Peyer's patch (tissue), 4 donors: Measurements from ENCODE around the gene SEC14L2. TPM values are rescaled to one million over a fixed set of nuclear protein-coding genes. Genes with fewer than 3 reads are reported as not detected.
A peak's percentile ranks its signal among the peaks of the same experiment; 100 is the strongest.

Source experiments
- DNase-seq, 3 donors: peaks; one replicate each; pipeline ENCODE4 v3.0.0-alpha.2; 2017 to 2019
- H3K27ac ChIP-seq, 4 donors: fragments of 200-600 bp; sonication (generic); one replicate each; pipeline ENCODE4 v1.5.1; 2016 to 2019
- H3K27me3 ChIP-seq, 2 donors: fragments of 200-600 bp; sonication (generic); one replicate each; pipeline ENCODE4 v1.5.1; 2019
- H3K36me3 ChIP-seq, 3 donors: fragments of 200-600 bp; sonication (generic); one replicate each; pipeline ENCODE4 v1.5.1; 2016 to 2019
- H3K4me1 ChIP-seq, 4 donors: fragments of 200-600 bp; sonication (generic); one replicate each; pipeline ENCODE4 v1.5.1; 2016 to 2019
- H3K4me3 ChIP-seq, 4 donors: fragments of 200-600 bp; sonication (generic); 1 replicate in 3 of 4; 2 replicates in 1 of 4; pipeline ENCODE4 v1.5.1; 2016 to 2019; ENCODE audit warnings: mild to moderate bottlenecking in 1 of 4
- H3K9me3 ChIP-seq, 4 donors: fragments of 200-600 bp; sonication (generic); one replicate each; pipeline ENCODE4 v1.5.1; 2016 to 2019; ENCODE audit warnings: mild to moderate bottlenecking in 1 of 4
- CTCF ChIP-seq, 6 experiments: fragments of 450-650 bp in 4 of 6; fragments of 200-600 bp in 2 of 6; sonication (generic) in 1 of 6; IDR thresholded peaks; one replicate each; pipeline ENCODE4 v1.5.1; 2017 to 2019; ENCODE audit warnings: antibody characterized with exemption in 6 of 6, mild to moderate bottlenecking in 3 of 6, moderate library complexity in 1 of 6
- POLR2A ChIP-seq, 2 donors: fragments of 450-650 bp; IDR thresholded peaks; one replicate each; pipeline ENCODE4 v1.5.1; 2017; ENCODE audit warnings: antibody characterized with exemption in 2 of 2, mild to moderate bottlenecking in 2 of 2, moderate library complexity in 2 of 2
- total RNA-seq, 4 donors: library from RNA; depleted of rRNA; stranded (reverse); fragments of >200 nt; gene quantifications; one replicate each; pipeline ENCODE4 v1.1.0, GENCODE V29; 2016

SEC14L2 gene
- total RNA-seq, 4 donors from 2014 or later, result 3.3 to 53.6 (median 34.6) TPM

GRCh38 chr22:30432520-30432919 is 35.7 kb downstream of the SEC14L2 start:
- DNase-seq, result no peak
- TF ChIP-seq POLR2A (IDR thresholded peaks at IDR 0.05), result no peak
- TF ChIP-seq CTCF (IDR thresholded peaks at IDR 0.05), result no peak
- peaks cover 0 to 5% (median 0%) of the 10 kb centered on the region in 4 donors for H3K4me1 ChIP-seq

GRCh38 chr22:30433227-30433626 is 36.4 kb downstream of the SEC14L2 start:
- TF ChIP-seq POLR2A (IDR thresholded peaks at IDR 0.05) (no peak), CTCF (IDR thresholded peaks at IDR 0.05) (no peak)
- Histone ChIP-seq H3K4me1 (peaks cover 0 to 5% (median 0%) of the 10 kb centered on the region in 4 donors), H3K27ac (no peak overlapping the region), H3K9me3 (peaks cover 0 to 3% (median 0%) of the 10 kb centered on the region in 4 donors), H3K36me3 (peaks cover 0 to 4% (median 0%) of the 10 kb centered on the region in 3 donors), H3K4me3 (no peak overlapping the region), H3K27me3 (no peaks in the 10 kb centered on the region)
- no peak for DNase-seq

More at GRCh38 chr22:30432520-30432919, 35.7 kb downstream of the SEC14L2 start:
- no peak overlapping the region for H3K27ac ChIP-seq
- no peak overlapping the region for H3K4me3 ChIP-seq
- H3K27me3 ChIP-seq, result no peaks in the 10 kb centered on the region
- H3K36me3 ChIP-seq, result peaks cover 0 to 4% (median 0%) of the 10 kb centered on the region in 3 donors
- H3K9me3 ChIP-seq, result peaks cover 0 to 3% (median 0%) of the 10 kb centered on the region in 4 donors

- TF ChIP-seq CTCF (IDR thresholded peaks at IDR 0.05) (no peak), POLR2A (IDR thresholded peaks at IDR 0.05) (no peak)
- no peaks in the 10 kb centered on the region for H3K36me3 ChIP-seq
- H3K4me1 ChIP-seq, result peaks cover 0 to 5% (median 0%) of the 10 kb centered on the region in 4 donors
- no peaks in the 10 kb centered on the region for H3K27me3 ChIP-seq
- no peak overlapping the region for H3K4me3 ChIP-seq
- no peak overlapping the region for H3K27ac ChIP-seq
- H3K9me3 ChIP-seq, result peaks cover 0 to 3% (median 0%) of the 10 kb centered on the region in 4 donors
- DNase-seq, result no peak
Observed at GRCh38 chr22:30433773-30434172, 37.0 kb downstream of the SEC14L2 start.

- TF ChIP-seq POLR2A (IDR thresholded peaks at IDR 0.05) (no peak), CTCF (IDR thresholded peaks at IDR 0.05) (no peak)
- peak overlapping the region in 2 of 4 donors; percentile 43 to 61 for H3K27ac ChIP-seq
- H3K27me3 ChIP-seq, result no peaks in the 10 kb centered on the region
- DNase-seq, result no peak
- peaks cover 0 to 5% (median 0%) of the 10 kb centered on the region in 4 donors for H3K4me1 ChIP-seq
- H3K9me3 ChIP-seq, result peaks cover 0 to 3% (median 0%) of the 10 kb centered on the region in 4 donors
- no peaks in the 10 kb centered on the region for H3K36me3 ChIP-seq
- no peak overlapping the region for H3K4me3 ChIP-seq
Observed at GRCh38 chr22:30434843-30435242, 38.0 kb downstream of the SEC14L2 start.

- peak overlapping the region; percentile 32 to 61 (median 52) for H3K27ac ChIP-seq
- no peaks in the 10 kb centered on the region for H3K27me3 ChIP-seq
- DNase-seq, result peak in 2 of 3 donors; percentile 80 to 93
- TF ChIP-seq POLR2A (IDR thresholded peaks at IDR 0.05), result no peak
- TF ChIP-seq CTCF (IDR thresholded peaks at IDR 0.05), result peak in 4 of 6 experiments; percentile 28 to 36 (median 32)
- H3K4me3 ChIP-seq, result peak overlapping the region in 1 of 4 donors; percentile 2
- H3K4me1 ChIP-seq, result peaks cover 0 to 5% (median 0%) of the 10 kb centered on the region in 4 donors
- peaks cover 0 to 3% (median 0%) of the 10 kb centered on the region in 4 donors for H3K9me3 ChIP-seq
- no peaks in the 10 kb centered on the region for H3K36me3 ChIP-seq
Observed at GRCh38 chr22:30435674-30436126, 38.9 kb downstream of the SEC14L2 start.
